GM12873 (cell line): ENCODE data around the gene C17orf113.

ENCODE experiments used
- TF ChIP-seq, protein P1 (sequence below): IDR thresholded peaks from 2 replicates; pipeline ENCODE4 v1.5.1; 2012; ENCODE audit warnings: low read depth, mild to moderate bottlenecking, moderate library complexity, low read length, control low read depth; ENCODE audit not compliant: insufficient read depth; ENCODE audit errors: missing control alignments

The C17orf113 gene

DNA sequence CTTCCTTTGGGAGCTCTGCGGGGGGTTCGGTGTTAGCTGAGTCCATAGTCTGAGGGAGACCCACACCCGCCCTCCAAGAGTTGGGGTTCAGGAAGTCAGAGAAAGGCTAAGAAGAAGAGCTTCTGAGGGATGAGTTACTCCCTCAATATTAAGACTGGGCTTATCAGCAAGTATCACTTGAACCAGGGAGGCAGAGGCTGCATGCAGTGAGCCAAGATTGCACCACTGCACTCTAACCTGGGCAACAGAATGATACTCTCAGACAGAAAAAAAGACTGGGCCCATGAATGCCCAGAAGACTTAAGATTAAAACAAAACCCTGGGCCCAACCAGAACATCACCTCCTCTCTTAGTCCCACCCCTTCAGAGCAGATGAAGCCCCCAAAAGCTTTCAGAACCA, 24.5 kb downstream of the C17orf113 start:
- TF ChIP-seq, protein P1, sequence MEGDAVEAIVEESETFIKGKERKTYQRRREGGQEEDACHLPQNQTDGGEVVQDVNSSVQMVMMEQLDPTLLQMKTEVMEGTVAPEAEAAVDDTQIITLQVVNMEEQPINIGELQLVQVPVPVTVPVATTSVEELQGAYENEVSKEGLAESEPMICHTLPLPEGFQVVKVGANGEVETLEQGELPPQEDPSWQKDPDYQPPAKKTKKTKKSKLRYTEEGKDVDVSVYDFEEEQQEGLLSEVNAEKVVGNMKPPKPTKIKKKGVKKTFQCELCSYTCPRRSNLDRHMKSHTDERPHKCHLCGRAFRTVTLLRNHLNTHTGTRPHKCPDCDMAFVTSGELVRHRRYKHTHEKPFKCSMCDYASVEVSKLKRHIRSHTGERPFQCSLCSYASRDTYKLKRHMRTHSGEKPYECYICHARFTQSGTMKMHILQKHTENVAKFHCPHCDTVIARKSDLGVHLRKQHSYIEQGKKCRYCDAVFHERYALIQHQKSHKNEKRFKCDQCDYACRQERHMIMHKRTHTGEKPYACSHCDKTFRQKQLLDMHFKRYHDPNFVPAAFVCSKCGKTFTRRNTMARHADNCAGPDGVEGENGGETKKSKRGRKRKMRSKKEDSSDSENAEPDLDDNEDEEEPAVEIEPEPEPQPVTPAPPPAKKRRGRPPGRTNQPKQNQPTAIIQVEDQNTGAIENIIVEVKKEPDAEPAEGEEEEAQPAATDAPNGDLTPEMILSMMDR: no peak

DNA sequence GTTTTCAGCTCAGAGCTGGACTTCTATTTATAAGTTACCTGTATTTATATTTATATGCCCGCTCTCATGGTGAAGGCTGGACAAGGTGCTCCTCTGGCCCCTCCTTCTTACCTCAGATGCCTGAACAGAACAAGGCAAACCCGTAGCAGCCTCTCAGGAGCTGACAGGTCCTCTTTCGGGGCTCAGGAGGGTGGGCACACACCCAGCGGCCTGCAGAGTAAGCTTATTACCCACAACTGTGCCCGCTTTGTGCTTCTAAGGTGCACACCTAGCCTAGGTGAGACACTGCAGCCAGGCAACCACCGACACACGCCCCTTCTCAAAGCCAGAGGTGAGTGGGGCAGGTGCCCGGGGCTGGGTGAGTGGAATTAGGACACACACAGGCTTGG, 25.2 kb downstream of the C17orf113 start:
- TF ChIP-seq, protein P1: no peak

DNA sequence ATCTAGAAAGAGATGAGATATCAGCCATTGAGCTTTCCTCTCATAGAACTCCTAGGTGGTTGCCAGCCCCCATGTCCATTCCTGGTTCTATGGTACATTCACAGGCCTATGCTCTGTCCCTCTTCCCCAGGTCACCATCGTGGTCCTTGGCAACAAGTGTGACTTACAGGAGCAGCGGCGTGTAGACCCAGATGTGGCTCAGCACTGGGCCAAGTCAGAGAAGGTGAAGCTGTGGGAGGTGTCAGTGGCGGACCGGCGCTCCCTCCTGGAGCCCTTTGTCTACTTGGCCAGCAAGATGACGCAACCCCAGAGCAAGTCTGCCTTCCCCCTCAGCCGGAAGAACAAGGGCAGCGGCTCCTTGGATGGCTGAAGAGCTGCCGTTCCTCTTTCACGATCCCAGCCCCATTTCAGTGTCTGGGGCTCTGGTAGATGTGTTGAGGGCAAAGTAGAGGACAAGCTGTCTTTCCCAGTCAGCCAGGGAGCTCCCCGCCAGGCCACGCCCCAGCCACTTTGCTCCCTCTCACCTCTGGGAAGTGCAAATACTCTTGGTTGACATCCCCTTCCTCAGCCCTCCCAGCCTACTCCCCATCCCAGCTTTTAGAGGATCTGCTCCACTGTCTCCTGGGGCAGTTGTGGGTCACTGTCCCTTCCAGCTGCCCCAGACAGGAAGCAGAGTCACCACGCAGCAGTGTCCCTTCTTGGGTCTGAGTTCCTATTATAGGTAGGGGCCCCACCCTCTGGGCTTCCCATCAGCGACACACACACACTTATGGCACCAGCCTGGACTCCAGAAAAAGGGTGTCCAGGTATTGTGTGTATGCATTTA, 26.7 kb downstream of the C17orf113 start:
- TF ChIP-seq, protein P1: no peak

DNA sequence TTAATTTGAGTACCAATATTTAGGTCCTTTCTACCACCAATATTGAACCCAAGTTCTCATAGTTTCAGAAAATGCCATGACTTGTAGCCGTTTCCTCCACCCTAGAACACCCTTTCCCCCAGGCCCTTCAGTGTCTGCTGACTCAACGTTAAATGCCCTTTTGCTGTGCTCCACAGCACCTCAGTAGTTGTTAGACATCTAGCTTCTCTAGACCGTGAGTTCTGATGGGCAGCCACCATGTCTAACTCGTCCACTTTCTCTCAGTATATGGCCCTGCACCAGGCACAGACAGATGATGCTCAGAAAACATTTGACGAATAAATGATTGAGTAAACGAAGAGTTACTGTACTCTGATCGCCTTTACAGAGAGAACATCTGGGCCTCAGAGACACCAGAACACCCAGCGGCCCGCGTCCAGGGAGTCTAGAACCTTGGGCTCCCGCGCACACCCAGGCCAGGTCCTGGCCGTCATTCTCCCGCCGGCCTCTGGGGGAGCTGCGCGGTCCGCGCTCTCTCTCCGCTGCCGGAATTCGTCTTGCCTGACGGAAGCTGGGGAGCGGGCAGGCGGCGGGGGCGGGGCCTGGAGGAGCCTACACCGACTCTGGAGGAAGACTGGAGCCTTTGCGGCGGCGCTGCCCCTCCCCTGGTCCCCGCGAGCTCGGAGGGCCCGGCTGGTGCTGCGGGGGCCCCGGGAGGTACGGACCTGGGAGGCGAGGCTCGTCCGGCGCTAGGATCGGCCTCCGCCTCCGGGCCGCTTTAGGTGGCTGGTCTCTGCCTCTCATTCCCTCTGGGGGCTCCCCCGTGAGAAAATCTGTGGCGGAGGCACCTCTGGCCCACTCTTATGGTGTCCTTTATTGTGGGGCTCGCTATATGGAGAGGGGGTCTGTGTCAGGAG, 30.6 kb downstream of the C17orf113 start, which contains the start of gene NKIRAS2:
Gene NKIRAS2 (plus strand): TSS at position 582 of the 896 bp plus-strand sequence. CDS start 1,488 bp downstream, outside the sequence.
- TF ChIP-seq, protein P1: peak; percentile 89

DNA sequence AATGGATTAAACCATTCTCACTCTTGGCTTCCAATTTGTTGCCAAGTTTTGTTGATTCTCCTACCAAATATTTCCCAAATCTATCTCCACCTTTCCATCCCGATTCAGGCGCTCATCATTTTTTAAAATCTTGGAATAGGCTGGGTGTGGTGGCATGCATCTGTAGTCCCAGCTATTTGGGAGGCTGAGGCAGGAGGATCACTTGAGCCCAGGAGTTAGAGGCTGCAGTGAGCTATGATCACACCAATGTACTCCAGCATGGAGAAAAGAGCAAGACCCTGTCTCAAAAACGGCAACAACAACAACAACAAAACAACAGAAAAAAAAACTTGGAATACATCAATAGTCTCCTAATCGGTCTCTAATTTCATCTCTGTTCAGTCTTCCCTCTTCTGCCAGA, 31.4 kb downstream of the C17orf113 start:
- TF ChIP-seq, protein P1: no peak

DNA sequence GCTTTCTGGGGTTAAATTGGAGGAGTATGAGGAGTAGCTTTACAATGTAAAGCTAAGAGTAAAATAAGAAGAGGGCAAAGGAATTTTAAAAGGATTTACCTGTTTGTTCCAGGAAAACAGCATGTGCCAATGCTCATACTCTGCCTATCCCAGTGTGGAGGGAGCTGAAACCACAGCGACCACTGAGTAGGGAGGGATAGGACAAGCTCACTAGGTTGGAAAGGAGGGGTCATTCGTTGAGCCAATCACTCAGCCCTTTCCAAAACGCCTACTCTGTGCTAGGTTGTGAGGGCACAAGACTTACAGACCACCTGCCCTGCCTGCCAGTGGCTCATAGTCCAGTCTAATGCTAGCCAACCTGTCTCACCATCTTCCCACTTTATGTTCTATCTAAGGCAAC, 32.1 kb downstream of the C17orf113 start:
- TF ChIP-seq, protein P1: no peak

DNA sequence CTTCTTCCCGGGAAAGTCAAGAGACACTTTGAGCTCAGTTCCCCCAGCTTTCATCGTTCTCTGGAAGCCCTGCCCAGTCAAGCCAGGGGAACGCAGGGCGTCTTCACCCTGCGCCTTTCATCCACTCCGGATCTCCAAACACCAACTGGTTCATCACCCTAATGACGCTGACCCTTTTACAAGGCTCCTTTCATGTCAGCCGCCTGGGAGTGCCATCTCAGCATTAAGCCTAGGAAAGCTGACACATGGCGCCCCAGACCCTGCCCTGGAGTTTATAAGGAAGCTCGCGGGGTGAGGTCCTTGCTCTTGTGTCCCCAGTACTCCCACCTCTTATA, 32.6 kb downstream of the C17orf113 start:
- TF ChIP-seq, protein P1: no peak
